ENCODE measurements around the gene SMPDL3B.

SMPDL3B gene

GRCh38 chr1:27966402-27967105, 31.8 kb downstream of the SMPDL3B start:
- no peak overlapping the region for H3K23ac ChIP-seq (ENCODE audit: low read length)
- no peak overlapping the region for H4K12ac ChIP-seq (ENCODE audit: low read depth, low read length)

DNA sequence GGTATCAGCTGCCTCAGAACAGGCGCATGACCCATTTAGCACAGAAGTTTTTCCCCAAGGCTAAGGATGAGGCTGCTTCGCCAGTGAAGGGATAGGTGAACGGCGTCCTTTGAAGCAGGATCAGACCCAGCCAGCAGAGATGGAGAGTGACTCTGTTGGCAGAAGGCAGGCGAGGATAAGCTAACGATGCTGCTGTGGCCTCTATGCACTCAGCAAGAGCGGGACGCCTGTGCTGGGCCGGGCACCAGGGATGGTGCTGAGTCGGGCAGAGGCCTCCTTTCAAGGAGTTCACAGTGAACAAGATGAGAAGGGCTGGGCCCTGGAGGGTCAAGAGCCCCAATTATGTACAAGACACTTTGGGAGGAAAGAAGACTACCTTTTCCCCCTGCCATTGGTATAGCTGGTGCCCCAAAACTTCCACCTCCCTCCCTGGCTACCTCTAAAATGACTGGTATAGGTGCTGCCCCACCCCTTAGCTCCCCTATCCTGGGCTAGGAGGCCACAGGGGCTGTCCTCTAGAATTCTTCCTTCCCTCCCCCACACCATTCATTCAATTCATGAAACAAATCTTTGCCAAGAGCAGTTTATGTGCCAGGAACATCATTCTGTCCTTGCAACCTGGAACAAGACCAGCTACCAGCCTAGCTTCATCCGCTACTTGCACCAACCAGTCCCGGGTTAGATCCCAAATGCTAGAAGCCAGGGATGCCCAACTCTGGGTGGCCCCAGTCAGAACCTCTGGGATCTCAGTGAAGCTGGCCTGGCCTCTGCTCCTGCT, 32.5 kb downstream of the SMPDL3B start:
- Histone ChIP-seq H3K36me3 (ENCODE audit: control insufficient read depth in 1 of 2, insufficient read depth in 2 of 2, low read length in 2 of 2) (peaks cover 12 to 28% of the 10 kb centered on the region in 2 experiments), H4K8ac (ENCODE audit: low read depth, low read length) (no peak overlapping the region), H3K9me3 (ENCODE audit: insufficient read depth, low read depth, low read length) (peaks cover 3% of the 10 kb centered on the region), H3K79me1 (ENCODE audit: low read length) (no peaks in the 10 kb centered on the region), H4K91ac (ENCODE audit: low read depth, low read length) (peak overlapping the region; percentile 8), H3K4ac (ENCODE audit: low read depth, low read length) (no peak overlapping the region), H3K79me2 (ENCODE audit: control insufficient read depth, insufficient read depth, low read length, poor library complexity) (no peaks in the 10 kb centered on the region), H3K4me1 (ENCODE audit: control insufficient read depth in 1 of 2, insufficient read depth in 2 of 2, low read length in 2 of 2) (peaks cover 3 to 11% of the 10 kb centered on the region in 2 experiments), H2AK5ac (ENCODE audit: low read length) (no peak overlapping the region), H3K27ac (ENCODE audit: low read depth, low read length) (no peak overlapping the region), H2BK5ac (ENCODE audit: low read depth, low read length, poor library complexity) (no peak overlapping the region), H2BK12ac (ENCODE audit: low read length) (no peak overlapping the region), H3K27me3 (ENCODE audit: insufficient read depth, low read length) (no peaks in the 10 kb centered on the region), H3K23ac (ENCODE audit: low read length) (no peak overlapping the region), H3K4me3 (ENCODE audit: low read depth, low read length) (no peak overlapping the region), H3K4me2 (ENCODE audit: low read length) (no peak overlapping the region), H3K14ac (ENCODE audit: low read length) (no peak overlapping the region), H3K9ac (ENCODE audit: low read length) (no peak overlapping the region), H4K12ac (ENCODE audit: low read depth, low read length) (no peak overlapping the region), H2BK120ac (ENCODE audit: insufficient read depth, low read length, poor library complexity) (no peak overlapping the region), H2AFZ (ENCODE audit: insufficient read depth, low read length, poor library complexity) (no peak overlapping the region), H3K18ac (ENCODE audit: low read length) (no peak overlapping the region)
- DNase-seq, result no peak
- WGBS (ENCODE audit: extremely low coverage, insufficient coverage, insufficient read length), result no CpG with 5 or more reads among the region's 12 CpGs

More at GRCh38 chr1:27966402-27967105, 31.8 kb downstream of the SMPDL3B start:
- Histone ChIP-seq H3K36me3 (ENCODE audit: control insufficient read depth in 1 of 2, insufficient read depth in 2 of 2, low read length in 2 of 2) (peaks cover 12 to 26% of the 10 kb centered on the region in 2 experiments), H3K4me1 (ENCODE audit: control insufficient read depth in 1 of 2, insufficient read depth in 2 of 2, low read length in 2 of 2) (peaks cover 3 to 11% of the 10 kb centered on the region in 2 experiments), H4K8ac (ENCODE audit: low read depth, low read length) (no peak overlapping the region), H3K27ac (ENCODE audit: low read depth, low read length) (no peak overlapping the region), H2BK12ac (ENCODE audit: low read length) (no peak overlapping the region), H3K4me2 (ENCODE audit: low read length) (no peak overlapping the region), H3K4me3 (ENCODE audit: low read depth, low read length) (no peak overlapping the region), H4K91ac (ENCODE audit: low read depth, low read length) (no peak overlapping the region), H3K18ac (ENCODE audit: low read length) (no peak overlapping the region), H3K27me3 (ENCODE audit: insufficient read depth, low read length) (no peaks in the 10 kb centered on the region), H3K79me2 (ENCODE audit: control insufficient read depth, insufficient read depth, low read length, poor library complexity) (no peaks in the 10 kb centered on the region), H2AK5ac (ENCODE audit: low read length) (no peak overlapping the region), H2BK120ac (ENCODE audit: insufficient read depth, low read length, poor library complexity) (no peak overlapping the region), H2BK5ac (ENCODE audit: low read depth, low read length, poor library complexity) (no peak overlapping the region), H3K14ac (ENCODE audit: low read length) (no peak overlapping the region), H3K9ac (ENCODE audit: low read length) (no peak overlapping the region), H3K4ac (ENCODE audit: low read depth, low read length) (no peak overlapping the region), H2AFZ (ENCODE audit: insufficient read depth, low read length, poor library complexity) (no peak overlapping the region), H3K9me3 (ENCODE audit: insufficient read depth, low read depth, low read length) (peaks cover 3% of the 10 kb centered on the region), H3K79me1 (ENCODE audit: low read length) (no peaks in the 10 kb centered on the region)
- WGBS (ENCODE audit: extremely low coverage, insufficient coverage, insufficient read length), result no CpG with 5 or more reads among the region's 24 CpGs
- DNase-seq, result peak; percentile 84 to 85

- Histone ChIP-seq H2BK120ac (ENCODE audit: insufficient read depth, low read length, poor library complexity) (peak overlapping the region; percentile 2), H3K79me2 (ENCODE audit: control insufficient read depth, insufficient read depth, low read length, poor library complexity) (no peaks in the 10 kb centered on the region), H3K23ac (ENCODE audit: low read length) (no peak overlapping the region), H3K4ac (ENCODE audit: low read depth, low read length) (no peak overlapping the region), H2AFZ (ENCODE audit: insufficient read depth, low read length, poor library complexity) (no peak overlapping the region), H2BK5ac (ENCODE audit: low read depth, low read length, poor library complexity) (no peak overlapping the region), H2BK12ac (ENCODE audit: low read length) (no peak overlapping the region), H3K4me3 (ENCODE audit: low read depth, low read length) (no peak overlapping the region), H3K18ac (ENCODE audit: low read length) (no peak overlapping the region), H3K9me3 (ENCODE audit: insufficient read depth, low read depth, low read length) (peaks cover 3% of the 10 kb centered on the region), H3K9ac (ENCODE audit: low read length) (no peak overlapping the region), H3K4me2 (ENCODE audit: low read length) (no peak overlapping the region), H3K27ac (ENCODE audit: low read depth, low read length) (peak overlapping the region; percentile 36), H3K14ac (ENCODE audit: low read length) (no peak overlapping the region), H4K12ac (ENCODE audit: low read depth, low read length) (no peak overlapping the region), H3K79me1 (ENCODE audit: low read length) (no peaks in the 10 kb centered on the region), H2AK5ac (ENCODE audit: low read length) (no peak overlapping the region), H4K8ac (ENCODE audit: low read depth, low read length) (no peak overlapping the region), H3K27me3 (ENCODE audit: insufficient read depth, low read length) (no peaks in the 10 kb centered on the region), H4K91ac (ENCODE audit: low read depth, low read length) (peak overlapping the region; percentile 8), H3K4me1 (ENCODE audit: control insufficient read depth in 1 of 2, insufficient read depth in 2 of 2, low read length in 2 of 2) (peaks cover 3 to 11% of the 10 kb centered on the region in 2 experiments), H3K36me3 (ENCODE audit: control insufficient read depth in 1 of 2, insufficient read depth in 2 of 2, low read length in 2 of 2) (peaks cover 14 to 34% of the 10 kb centered on the region in 2 experiments)
- DNase-seq, result no peak
- WGBS (ENCODE audit: extremely low coverage, insufficient coverage, insufficient read length), result no CpG with 5 or more reads among the region's 4 CpGs
Observed at GRCh38 chr1:27967884-27968466, 33.2 kb downstream of the SMPDL3B start.

DNA sequence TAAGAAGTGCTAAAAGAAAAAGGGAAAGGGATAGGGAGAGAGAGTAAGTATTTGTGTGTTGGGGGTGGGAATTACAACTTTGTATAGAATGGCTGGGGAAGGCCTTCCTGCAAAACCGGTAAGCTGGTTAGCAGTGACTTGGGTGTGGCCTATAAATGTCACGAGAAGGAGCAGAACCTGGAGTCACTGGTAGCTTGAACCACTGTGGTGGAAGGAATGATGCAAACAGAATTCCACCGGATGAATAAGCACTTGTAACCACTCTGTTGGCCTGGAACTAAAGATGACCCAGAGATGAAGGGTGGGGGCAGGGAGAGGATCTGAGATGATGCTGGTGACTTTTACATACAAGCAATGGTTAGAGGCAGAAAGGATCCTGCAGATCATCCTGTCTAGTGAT, 33.9 kb downstream of the SMPDL3B start:
- Histone ChIP-seq H3K4me2 (ENCODE audit: low read length) (no peak overlapping the region), H3K27ac (ENCODE audit: low read depth, low read length) (peak overlapping the region; percentile 36), H3K4ac (ENCODE audit: low read depth, low read length) (no peak overlapping the region), H3K4me1 (ENCODE audit: control insufficient read depth in 1 of 2, insufficient read depth in 2 of 2, low read length in 2 of 2) (peaks cover 3 to 11% of the 10 kb centered on the region in 2 experiments), H4K91ac (ENCODE audit: low read depth, low read length) (no peak overlapping the region), H3K4me3 (ENCODE audit: low read depth, low read length) (no peak overlapping the region), H3K14ac (ENCODE audit: low read length) (no peak overlapping the region), H2BK5ac (ENCODE audit: low read depth, low read length, poor library complexity) (no peak overlapping the region), H2BK12ac (ENCODE audit: low read length) (no peak overlapping the region), H3K27me3 (ENCODE audit: insufficient read depth, low read length) (no peaks in the 10 kb centered on the region), H2AK5ac (ENCODE audit: low read length) (no peak overlapping the region), H4K12ac (ENCODE audit: low read depth, low read length) (no peak overlapping the region), H2BK120ac (ENCODE audit: insufficient read depth, low read length, poor library complexity) (no peak overlapping the region), H3K36me3 (ENCODE audit: control insufficient read depth in 1 of 2, insufficient read depth in 2 of 2, low read length in 2 of 2) (peaks cover 16 to 31% of the 10 kb centered on the region in 2 experiments), H3K23ac (ENCODE audit: low read length) (no peak overlapping the region), H2AFZ (ENCODE audit: insufficient read depth, low read length, poor library complexity) (no peak overlapping the region), H3K9ac (ENCODE audit: low read length) (no peak overlapping the region), H3K9me3 (ENCODE audit: insufficient read depth, low read depth, low read length) (peaks cover 3% of the 10 kb centered on the region), H4K8ac (ENCODE audit: low read depth, low read length) (no peak overlapping the region), H3K79me2 (ENCODE audit: control insufficient read depth, insufficient read depth, low read length, poor library complexity) (no peaks in the 10 kb centered on the region), H3K79me1 (ENCODE audit: low read length) (no peaks in the 10 kb centered on the region), H3K18ac (ENCODE audit: low read length) (no peak overlapping the region)
- DNase-seq, result peak; percentile 78 to 87
- WGBS (ENCODE audit: extremely low coverage, insufficient coverage, insufficient read length), result no CpG with 5 or more reads among the region's 3 CpGs
